HG02763 (cell line): ENCODE results near the gene DEPDC4.
"Not testable (repeated sequence)": the region's sequence is repeated elsewhere in the genome, so short reads cannot be mapped to it uniquely, and the experiment has no call there.

Experiments
- ATAC-seq: cut with Tn5 transposase; IDR thresholded peaks from one replicate; pipeline ENCODE4 v1.9.1; 2021; ENCODE audit warnings: mild to moderate bottlenecking, moderate library complexity; ENCODE audit not compliant: unreplicated experiment

Gene DEPDC4

DNA sequence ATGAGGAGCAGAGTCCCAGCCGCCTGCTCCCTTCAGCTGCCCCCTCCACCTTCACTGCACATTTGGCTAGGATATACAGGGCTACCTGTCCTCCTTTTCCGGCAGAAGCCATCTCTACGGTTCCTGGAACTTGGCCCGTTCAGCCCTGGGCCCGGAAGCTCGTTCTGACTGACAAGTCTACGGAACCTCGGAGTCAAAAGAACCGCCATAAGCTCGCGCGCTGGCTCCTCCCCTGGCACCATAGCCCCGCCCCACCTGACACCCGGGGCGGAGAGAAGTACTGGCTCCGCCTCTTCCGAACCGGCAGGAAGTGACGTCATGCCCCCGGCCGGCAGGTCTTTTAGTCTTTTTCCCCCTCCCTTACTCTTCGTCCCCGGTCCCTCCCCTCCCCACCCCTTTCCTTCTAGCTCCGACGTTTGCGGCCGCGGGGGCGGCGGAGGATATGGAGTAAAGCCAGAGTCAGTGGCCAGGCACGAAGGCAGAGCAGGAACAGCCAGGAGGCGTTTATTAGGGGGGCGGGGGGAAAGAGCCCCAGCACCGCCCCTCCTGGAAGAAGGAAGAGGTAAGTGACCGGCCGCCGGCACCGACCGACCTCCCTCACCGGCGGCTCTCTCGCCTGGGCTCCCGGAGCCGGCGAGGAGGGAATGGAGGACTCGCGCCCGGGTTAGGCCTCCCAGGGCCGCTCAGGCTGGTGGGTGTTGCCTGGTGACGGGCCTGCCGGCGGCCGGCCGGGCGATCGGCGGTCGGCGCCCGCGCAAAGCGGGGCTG lies at the start of gene DEPDC4, which contains the start of gene SCYL2:
DEPDC4 (minus strand) TSS at position 245 of the 768 bp plus-strand sequence; CDS start at position 242, 3 bp downstream.
SCYL2 (plus strand) TSS at position 343 of the 768 bp plus-strand sequence. CDS start 15,794 bp downstream, outside the sequence.
- ATAC-seq, result peak; percentile 92

DNA sequence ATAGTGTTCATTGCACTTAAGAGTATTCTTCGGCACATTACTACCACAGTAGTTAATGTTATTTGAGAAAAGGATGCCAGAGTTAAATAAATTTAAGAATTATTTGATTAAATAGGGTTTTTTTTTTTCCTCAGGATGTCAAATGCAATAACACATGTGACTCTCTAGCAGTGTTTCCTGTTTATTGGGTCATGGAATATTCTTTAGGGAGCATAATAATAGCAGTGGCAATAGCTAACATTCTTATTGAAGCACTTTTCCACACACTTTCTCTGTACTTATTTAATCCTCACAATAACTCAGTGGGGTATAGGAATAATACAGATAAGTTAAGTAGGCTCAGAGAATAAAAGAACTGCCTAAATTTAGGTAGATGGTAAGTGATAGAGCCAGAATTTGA lies 44.4 kb upstream of the DEPDC4 start:
- ATAC-seq, result no peak

DNA sequence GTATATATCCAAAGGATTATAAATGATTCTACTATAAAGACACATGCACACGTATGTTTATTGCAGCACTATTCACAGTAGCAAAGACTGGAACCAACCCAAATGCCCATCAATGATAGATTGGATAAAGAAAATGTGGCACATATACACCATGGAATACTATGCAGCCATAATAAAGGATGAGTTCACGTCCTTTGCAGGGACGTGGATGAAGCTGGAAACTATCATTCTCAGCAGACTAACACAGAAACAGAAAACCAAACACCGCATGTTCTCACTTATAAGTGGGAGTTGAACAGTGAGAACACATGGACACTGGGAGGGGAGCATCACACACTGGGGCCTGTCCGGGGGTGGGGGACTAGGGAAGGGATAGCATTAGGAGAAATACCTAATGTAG lies 41.3 kb upstream of the DEPDC4 start:
- not testable (repeated sequence) for ATAC-seq

DNA sequence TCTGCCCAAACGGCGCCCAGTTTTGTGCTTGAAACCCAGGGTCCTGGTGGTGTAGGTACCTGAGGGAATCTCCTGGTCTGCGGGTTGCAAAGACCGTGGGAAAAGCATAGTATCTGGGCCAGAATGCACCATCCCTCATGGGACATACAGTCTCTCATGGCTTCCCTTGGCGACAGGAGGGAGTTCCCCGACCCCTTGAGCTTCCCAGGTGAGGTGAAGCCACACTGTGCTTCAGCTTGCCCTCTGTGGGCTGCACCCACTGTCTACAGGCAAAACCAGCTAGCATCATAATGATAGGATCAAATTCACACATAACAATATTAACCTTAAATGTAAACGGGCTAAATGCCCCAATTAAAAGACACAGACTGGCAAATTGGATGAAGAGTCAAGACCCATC lies 37.5 kb upstream of the DEPDC4 start:
- ATAC-seq, result not testable (repeated sequence)

DNA sequence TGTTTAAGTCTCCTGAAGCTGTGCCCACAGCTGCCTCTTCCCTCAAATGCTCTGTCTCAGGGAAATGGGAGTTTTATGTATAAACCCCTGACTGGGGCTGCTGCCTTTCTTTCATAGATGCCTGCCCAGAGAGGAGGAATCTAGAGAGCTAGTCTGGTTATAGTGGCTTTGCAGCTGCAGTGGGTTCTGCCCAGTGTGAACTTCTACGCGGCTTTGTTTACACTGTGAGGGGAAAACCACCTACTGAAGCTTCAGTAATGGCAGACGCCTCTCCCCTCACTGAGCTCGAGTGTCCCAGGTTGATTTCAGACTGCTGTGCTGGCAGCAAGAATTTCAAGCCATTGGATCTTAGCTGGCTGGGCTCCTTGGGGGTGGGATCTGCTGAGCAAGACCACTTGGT lies 37.0 kb upstream of the DEPDC4 start:
- no peak for ATAC-seq

GRCh38 chr12:100302081-100302480 lies 35.2 kb upstream of the DEPDC4 start:
- no peak for ATAC-seq

GRCh38 chr12:100295764-100296555 lies 29.1 kb upstream of the DEPDC4 start:
- no peak for ATAC-seq

DNA sequence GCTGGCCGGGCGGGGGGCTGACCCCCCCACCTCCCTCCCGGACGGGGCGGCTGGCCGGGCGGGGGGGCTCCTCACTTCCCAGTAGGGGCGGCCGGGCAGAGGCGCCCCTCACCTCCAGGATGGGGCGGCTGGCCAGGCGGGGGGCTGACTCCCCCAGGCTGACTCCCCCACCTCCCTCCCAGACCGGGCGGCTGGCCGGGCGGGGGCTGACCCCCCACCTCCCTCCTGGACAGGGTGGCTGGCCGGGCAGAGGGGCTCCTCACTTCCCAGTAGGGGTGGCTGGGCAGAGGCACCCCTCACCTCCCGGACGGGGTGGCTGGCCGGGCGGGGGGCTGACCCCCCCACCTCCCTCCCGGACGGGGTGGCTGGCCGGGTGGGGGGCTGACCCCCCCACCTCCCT lies 27.5 kb upstream of the DEPDC4 start:
- ATAC-seq, result not testable (repeated sequence)

GRCh38 chr12:100293017-100293416 lies 26.1 kb upstream of the DEPDC4 start:
- ATAC-seq, result no peak

DNA sequence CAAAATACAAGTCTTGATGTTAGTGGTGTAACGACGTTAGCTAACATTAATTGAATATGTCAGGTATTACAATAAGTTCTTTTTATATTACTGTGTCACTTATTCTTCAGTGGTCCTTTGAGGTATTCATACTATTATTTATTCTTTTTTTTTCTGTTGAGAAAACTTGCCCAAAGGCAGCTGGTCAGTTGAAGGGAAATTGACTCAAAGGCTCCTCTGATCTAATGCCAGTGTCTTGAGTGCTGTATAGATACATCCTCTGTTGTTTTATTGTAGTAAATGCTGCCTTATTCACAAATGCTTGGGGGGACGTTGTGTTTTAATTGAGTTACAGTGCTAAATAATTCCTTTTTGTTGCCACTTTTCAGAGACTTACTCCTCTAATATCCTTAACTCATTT lies 23.1 kb upstream of the DEPDC4 start:
- no peak for ATAC-seq

- ATAC-seq, result no peak
Measured at GRCh38 chr12:100289038-100289437, 22.2 kb upstream of the DEPDC4 start.

DNA sequence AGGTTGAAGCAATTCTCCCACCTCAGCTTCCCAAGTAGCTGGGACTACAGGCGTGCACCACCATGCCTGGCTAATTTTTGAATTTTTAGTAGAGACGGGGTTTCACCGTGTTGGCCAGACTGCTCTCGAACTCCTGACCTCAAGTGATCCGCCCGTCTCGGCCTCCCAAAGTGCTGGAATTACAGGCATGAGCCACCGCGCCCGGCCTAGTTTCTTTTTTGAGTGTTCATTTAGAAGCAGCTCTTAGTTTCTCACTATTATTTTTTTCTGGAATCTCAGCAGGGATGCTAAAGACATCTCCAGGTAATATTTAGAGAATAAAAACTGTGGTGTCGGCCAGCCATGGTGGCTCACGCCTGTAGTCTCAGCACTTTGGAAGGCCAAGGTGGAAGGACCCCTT lies 17.7 kb upstream of the DEPDC4 start:
- ATAC-seq, result not testable (repeated sequence)

DNA sequence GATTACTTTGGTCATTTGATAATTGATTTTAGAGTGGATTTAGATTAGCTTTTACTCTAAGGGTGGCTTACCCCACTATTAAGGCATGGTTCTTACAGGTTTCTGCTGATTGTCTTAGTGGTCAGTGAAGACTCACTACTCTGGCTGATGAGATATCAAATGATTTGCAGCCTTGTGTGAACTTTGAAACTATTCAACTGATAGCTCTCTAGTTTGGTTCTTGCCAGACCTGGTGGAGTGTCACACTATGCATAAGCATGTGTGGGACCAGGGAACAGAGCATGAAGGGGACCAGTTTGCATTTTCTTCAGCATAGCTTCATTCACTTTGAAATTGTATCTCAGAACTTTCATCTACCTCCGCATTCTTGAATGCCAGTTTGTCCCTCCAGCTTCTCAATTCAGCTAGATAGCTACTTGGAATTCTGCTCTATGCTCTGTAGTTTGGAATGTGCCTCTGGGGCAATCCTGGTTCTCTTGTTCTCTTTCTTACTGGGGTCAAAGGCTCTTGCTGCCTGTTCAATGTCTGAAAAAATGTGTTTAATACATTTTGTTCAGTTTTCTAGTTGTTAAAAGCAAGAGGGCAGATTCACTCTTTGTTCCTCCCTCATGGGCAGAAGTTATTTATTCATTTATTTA lies 12.8 kb upstream of the DEPDC4 start:
- ATAC-seq, result no peak

GRCh38 chr12:100279159-100279558 lies 12.3 kb upstream of the DEPDC4 start:
- no peak for ATAC-seq

GRCh38 chr12:100274291-100274690 lies 7.4 kb upstream of the DEPDC4 start:
- no peak for ATAC-seq

DNA sequence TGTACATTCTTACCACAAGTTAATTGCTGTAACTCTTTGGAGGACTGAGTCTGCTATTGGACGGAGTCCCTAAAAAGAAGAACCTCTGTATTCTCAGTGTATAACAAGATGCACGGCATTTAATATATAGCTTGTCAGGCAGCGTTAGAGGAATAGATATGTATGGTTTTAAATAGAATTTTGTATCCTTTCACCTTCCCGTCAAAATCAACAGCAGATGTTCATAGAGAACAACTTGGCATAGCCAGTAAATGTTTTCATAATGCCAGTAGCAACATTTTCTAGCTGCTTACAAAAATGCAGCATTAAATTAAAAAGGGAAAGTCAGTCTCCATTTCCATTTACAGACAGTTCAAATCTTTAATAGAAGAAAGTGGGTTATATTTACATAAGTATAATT lies 6.9 kb upstream of the DEPDC4 start:
- ATAC-seq, result no peak

GRCh38 chr12:100268835-100269564 lies 2.1 kb upstream of the DEPDC4 start:
- no peak for ATAC-seq

- peak; percentile 8 for ATAC-seq
Measured at GRCh38 chr12:100267603-100268281, 863 bp upstream of the DEPDC4 start.

GRCh38 chr12:100266585-100266834 lies 369 bp downstream of the DEPDC4 start:
- peak; percentile 79 for ATAC-seq

- no peak for ATAC-seq
Measured at GRCh38 chr12:100265732-100266584, 921 bp downstream of the DEPDC4 start.
